8988T (cell line): ENCODE results near the gene BARX2.

Experiments
- DNase-seq: peaks from one replicate; pipeline ENCODE4 v3.0.0; 2011

Gene BARX2

GRCh38 chr11:129402206-129403171 lies 26.8 kb downstream of the BARX2 start:
- no peak for DNase-seq

- no peak for DNase-seq
These were observed 29.1 kb downstream of the BARX2 start for GRCh38 chr11:129404731-129405130.

- no peak for DNase-seq
These were observed 33.3 kb downstream of the BARX2 start for GRCh38 chr11:129408865-129409444.

- no peak for DNase-seq
These were observed 34.8 kb downstream of the BARX2 start for GRCh38 chr11:129410395-129410960.

- no peak for DNase-seq
These were observed 36.8 kb downstream of the BARX2 start for GRCh38 chr11:129412494-129412893.

GRCh38 chr11:129414144-129414872 lies 38.7 kb downstream of the BARX2 start:
- no peak for DNase-seq

GRCh38 chr11:129416080-129416820 lies 40.6 kb downstream of the BARX2 start:
- DNase-seq, result no peak

- no peak for DNase-seq
These were observed 41.8 kb downstream of the BARX2 start for GRCh38 chr11:129417458-129417857.

- no peak for DNase-seq
These were observed 42.4 kb downstream of the BARX2 start for GRCh38 chr11:129418039-129418438.

GRCh38 chr11:129419386-129419785 lies 43.7 kb downstream of the BARX2 start:
- DNase-seq, result no peak

- no peak for DNase-seq
These were observed 47.8 kb downstream of the BARX2 start for GRCh38 chr11:129423426-129423825.

- DNase-seq, result no peak
These were observed 49.6 kb downstream of the BARX2 start for GRCh38 chr11:129425214-129425613.

GRCh38 chr11:129426038-129426437 lies 50.4 kb downstream of the BARX2 start:
- no peak for DNase-seq

GRCh38 chr11:129426776-129427175 lies 51.1 kb downstream of the BARX2 start:
- DNase-seq, result no peak

- no peak for DNase-seq
These were observed 51.7 kb downstream of the BARX2 start for GRCh38 chr11:129427376-129427775.

- DNase-seq, result no peak
These were observed 52.3 kb downstream of the BARX2 start for GRCh38 chr11:129427816-129428406.

- DNase-seq, result no peak
These were observed 52.9 kb downstream of the BARX2 start for GRCh38 chr11:129428557-129428956.

GRCh38 chr11:129434641-129435498 lies 59.2 kb downstream of the BARX2 start:
- DNase-seq, result no peak

- no peak for DNase-seq
These were observed 60.0 kb downstream of the BARX2 start for GRCh38 chr11:129435499-129436245.

GRCh38 chr11:129436573-129436972 lies 60.9 kb downstream of the BARX2 start:
- DNase-seq, result no peak
